SK-N-SH treated with all-trans-retinoic acid at 6 μM for 48 hours (cell line): ENCODE results near the gene RHBDL1.

Experiments used
- ARNTL ChIP-seq: fragments of 450-650 bp; formaldehyde crosslinking; IDR thresholded peaks from 2 replicates; pipeline ENCODE4 v1.5.0; 2020; ENCODE audit warnings: low read depth, mild to moderate bottlenecking, moderate library complexity, borderline replicate concordance
- ESRRG ChIP-seq: fragments of 250-450 bp; sonication (Bioruptor Pico); IDR thresholded peaks from 2 replicates; pipeline ENCODE4 v1.6.1; 2021; ENCODE audit warnings: mild to moderate bottlenecking
- GLIS3 ChIP-seq: fragments of 250-450 bp; sonication (Bioruptor Pico); IDR thresholded peaks from 2 replicates; pipeline ENCODE4 v1.5.0; 2020; ENCODE audit warnings: mild to moderate bottlenecking, moderate library complexity
- OSR1 ChIP-seq: fragments of 250-450 bp; sonication (Bioruptor Pico); IDR thresholded peaks from 2 replicates; pipeline ENCODE4 v1.8.0; 2022; ENCODE audit warnings: moderate library complexity, mild to moderate bottlenecking, inconsistent platforms
- SNAI2 ChIP-seq: fragments of 250-450 bp; sonication (Bioruptor Pico); IDR thresholded peaks from 2 replicates; pipeline ENCODE4 v1.5.0; 2020; ENCODE audit warnings: mild to moderate bottlenecking, moderate library complexity
- TOX ChIP-seq: fragments of 250-450 bp; sonication (Bioruptor Pico); IDR thresholded peaks from 2 replicates; pipeline ENCODE4 v1.8.0; 2021; ENCODE audit warnings: mild to moderate bottlenecking, moderate library complexity, borderline replicate concordance
- ZC3H10 ChIP-seq: fragments of 250-450 bp; sonication (Bioruptor Pico); IDR thresholded peaks from 2 replicates; pipeline ENCODE4 v1.5.1; 2021; ENCODE audit warnings: mild to moderate bottlenecking, moderate library complexity
- ZFP30 ChIP-seq: fragments of 450-650 bp; formaldehyde crosslinking; IDR thresholded peaks from 2 replicates; pipeline ENCODE4 v1.5.0; 2022; ENCODE audit warnings: mild to moderate bottlenecking, moderate library complexity
- TF ChIP-seq, protein P1 (sequence below): fragments of 250-450 bp; sonication (Bioruptor Pico); IDR thresholded peaks from 2 replicates; pipeline ENCODE4 v1.8.0; 2020; ENCODE audit warnings: mild to moderate bottlenecking, moderate library complexity, borderline replicate concordance
- TF ChIP-seq, protein P2 (sequence below): fragments of 250-450 bp; sonication (Bioruptor Pico); IDR thresholded peaks from 2 replicates; pipeline ENCODE4 v1.5.1; 2020; ENCODE audit warnings: low read depth, mild to moderate bottlenecking, moderate library complexity

DNA sequence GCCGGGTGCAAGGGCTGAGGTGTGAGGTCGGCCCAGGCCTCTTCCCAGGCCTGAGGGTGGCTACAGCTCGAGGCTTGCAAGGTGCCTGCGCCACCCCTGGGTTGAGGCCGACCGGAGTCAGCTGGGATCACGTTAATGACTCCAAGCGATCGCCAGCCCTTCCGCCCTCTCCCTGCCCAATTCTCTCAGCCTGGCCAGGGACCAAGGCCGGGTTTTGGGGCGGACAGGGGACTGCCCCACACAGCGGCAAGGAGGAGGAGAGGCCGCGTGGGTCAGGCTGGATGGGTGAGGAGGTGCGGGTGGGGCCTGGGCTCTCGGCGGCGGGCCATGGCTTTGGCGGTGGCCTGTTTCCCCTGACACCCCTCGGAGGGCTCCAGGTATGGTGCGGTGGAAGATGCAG lies 17.9 kb downstream of the RHBDL1 start:
- TF ChIP-seq, protein P1, sequence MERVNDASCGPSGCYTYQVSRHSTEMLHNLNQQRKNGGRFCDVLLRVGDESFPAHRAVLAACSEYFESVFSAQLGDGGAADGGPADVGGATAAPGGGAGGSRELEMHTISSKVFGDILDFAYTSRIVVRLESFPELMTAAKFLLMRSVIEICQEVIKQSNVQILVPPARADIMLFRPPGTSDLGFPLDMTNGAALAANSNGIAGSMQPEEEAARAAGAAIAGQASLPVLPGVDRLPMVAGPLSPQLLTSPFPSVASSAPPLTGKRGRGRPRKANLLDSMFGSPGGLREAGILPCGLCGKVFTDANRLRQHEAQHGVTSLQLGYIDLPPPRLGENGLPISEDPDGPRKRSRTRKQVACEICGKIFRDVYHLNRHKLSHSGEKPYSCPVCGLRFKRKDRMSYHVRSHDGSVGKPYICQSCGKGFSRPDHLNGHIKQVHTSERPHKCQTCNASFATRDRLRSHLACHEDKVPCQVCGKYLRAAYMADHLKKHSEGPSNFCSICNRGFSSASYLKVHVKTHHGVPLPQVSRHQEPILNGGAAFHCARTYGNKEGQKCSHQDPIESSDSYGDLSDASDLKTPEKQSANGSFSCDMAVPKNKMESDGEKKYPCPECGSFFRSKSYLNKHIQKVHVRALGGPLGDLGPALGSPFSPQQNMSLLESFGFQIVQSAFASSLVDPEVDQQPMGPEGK (CRISPR knock-in tag): no peak
- TF ChIP-seq ZC3H10: no peak
- TF ChIP-seq, protein P2, sequence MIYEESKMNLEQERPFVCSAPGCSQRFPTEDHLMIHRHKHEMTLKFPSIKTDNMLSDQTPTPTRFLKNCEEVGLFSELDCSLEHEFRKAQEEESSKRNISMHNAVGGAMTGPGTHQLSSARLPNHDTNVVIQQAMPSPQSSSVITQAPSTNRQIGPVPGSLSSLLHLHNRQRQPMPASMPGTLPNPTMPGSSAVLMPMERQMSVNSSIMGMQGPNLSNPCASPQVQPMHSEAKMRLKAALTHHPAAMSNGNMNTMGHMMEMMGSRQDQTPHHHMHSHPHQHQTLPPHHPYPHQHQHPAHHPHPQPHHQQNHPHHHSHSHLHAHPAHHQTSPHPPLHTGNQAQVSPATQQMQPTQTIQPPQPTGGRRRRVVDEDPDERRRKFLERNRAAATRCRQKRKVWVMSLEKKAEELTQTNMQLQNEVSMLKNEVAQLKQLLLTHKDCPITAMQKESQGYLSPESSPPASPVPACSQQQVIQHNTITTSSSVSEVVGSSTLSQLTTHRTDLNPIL (CRISPR knock-in tag): no peak
- no peak for TF ChIP-seq TOX (CRISPR knock-in tag)
- no peak for TF ChIP-seq GLIS3
- TF ChIP-seq SNAI2 (CRISPR knock-in tag): no peak
- TF ChIP-seq ZFP30: no peak
- no peak for TF ChIP-seq ARNTL (CRISPR knock-in tag)
- no peak for TF ChIP-seq ESRRG (CRISPR knock-in tag)
- TF ChIP-seq OSR1: no peak
